MM.1S (cell line): ENCODE data around the gene LITAFD.

Source experiments
- DNase-seq: peaks from one replicate; pipeline ENCODE4 v3.0.0-alpha.2; 2015
- H2AFZ ChIP-seq: fragments of 300-600 bp; sonication (generic); 2 replicates; pipeline ENCODE4 v1.6.0; 2016; ENCODE audit warnings: antibody characterized with exemption, low read length
- H3F3A ChIP-seq: fragments of 300-600 bp; sonication (generic); 2 replicates; pipeline ENCODE4 v1.6.1; 2016; ENCODE audit warnings: mild to moderate bottlenecking, antibody characterized with exemption, low read length, moderate library complexity, mixed read lengths; ENCODE audit not compliant: insufficient read depth
- H3K27ac ChIP-seq: fragments of 300-600 bp; sonication (generic); 2 replicates; pipeline ENCODE4 v1.5.1; 2016; ENCODE audit warnings: mild to moderate bottlenecking, low read length
- H3K27me3 ChIP-seq: fragments of 300-600 bp; sonication (generic); replicated peaks from 2 replicates; pipeline ENCODE4 v1.6.0; 2016; ENCODE audit warnings: low read length; ENCODE audit not compliant: insufficient read depth
- H3K36me3 ChIP-seq: fragments of 300-600 bp; sonication (generic); replicated peaks from 2 replicates; pipeline ENCODE4 v1.6.1; 2016; ENCODE audit warnings: mild to moderate bottlenecking, low read length, mixed read lengths; ENCODE audit not compliant: insufficient read depth
- H3K4me1 ChIP-seq: fragments of 300-600 bp; sonication (generic); 2 replicates; pipeline ENCODE4 v1.6.1; 2016; ENCODE audit warnings: low read length, mixed read lengths
- H3K4me2 ChIP-seq: fragments of 300-600 bp; sonication (generic); 2 replicates; pipeline ENCODE4 v1.6.0; 2016; ENCODE audit warnings: low read depth, low read length
- H3K4me3 ChIP-seq: fragments of 300-600 bp; sonication (generic); 2 replicates; pipeline ENCODE4 v1.5.1; 2016; ENCODE audit warnings: low read length, mixed read lengths
- H3K79me2 ChIP-seq: fragments of 300-600 bp; sonication (generic); 2 replicates; pipeline ENCODE4 v1.6.1; 2016; ENCODE audit warnings: mixed run types, low read length, mixed read lengths
- H3K9ac ChIP-seq: fragments of 300-600 bp; sonication (generic); 2 replicates; pipeline ENCODE4 v1.6.1; 2016; ENCODE audit warnings: low read length, mixed read lengths
- H3K9me2 ChIP-seq: fragments of 300-600 bp; sonication (generic); replicated peaks from 2 replicates; pipeline ENCODE4 v1.6.1; 2016; ENCODE audit warnings: mild to moderate bottlenecking, low read length, mixed read lengths; ENCODE audit not compliant: insufficient read depth
- H3K9me3 ChIP-seq: fragments of 300-600 bp; sonication (generic); replicated peaks from 2 replicates; pipeline ENCODE4 v1.6.1; 2016; ENCODE audit warnings: mild to moderate bottlenecking, low read length, mixed read lengths; ENCODE audit not compliant: insufficient read depth
- H4K20me1 ChIP-seq: fragments of 300-600 bp; sonication (generic); 2 replicates; pipeline ENCODE4 v1.6.1; 2016; ENCODE audit warnings: mild to moderate bottlenecking, low read length, moderate library complexity, mixed read lengths; ENCODE audit not compliant: insufficient read depth
- CTCF ChIP-seq: fragments of 300-600 bp; sonication (generic); IDR thresholded peaks from 2 replicates; pipeline ENCODE4 v1.5.1; 2016; ENCODE audit warnings: antibody characterized with exemption, low read length, mixed read lengths
- EZH2 ChIP-seq: fragments of 300-600 bp; sonication (generic); optimal IDR thresholded peaks from 2 replicates; pipeline ENCODE3; 2017; ENCODE audit warnings: low read depth, mild to moderate bottlenecking, antibody characterized with exemption, low read length, mixed read lengths
- EZH2phosphoT487 ChIP-seq: fragments of 300-600 bp; sonication (generic); IDR thresholded peaks from 2 replicates; pipeline ENCODE4 v1.6.1; 2018; ENCODE audit warnings: antibody characterized with exemption, low read length

The LITAFD gene

GRCh38 chr16:8921347-8921984, 39.3 kb downstream of the LITAFD start:
- Histone ChIP-seq H3K9ac (no peak overlapping the region), H3K4me1 (0 out of 2 replicates have a peak, but pooled peaks cover 4% of the 10 kb centered on the region), H3K4me3 (no peak overlapping the region), H3F3A (0 out of 2 replicates have a peak, but pooled peaks cover 5% of the 10 kb centered on the region), H3K4me2 (no peak overlapping the region), H3K9me3 (no peaks in the 10 kb centered on the region), H3K79me2 (peaks cover 99% of the 10 kb centered on the region), H3K27me3 (no peaks in the 10 kb centered on the region), H3K9me2 (no peaks in the 10 kb centered on the region), H3K36me3 (peaks cover 32% of the 10 kb centered on the region), H2AFZ (no peak overlapping the region), H4K20me1 (peaks cover 38% of the 10 kb centered on the region), H3K27ac (no peak overlapping the region)
- TF ChIP-seq EZH2 (no peak), EZH2phosphoT487 (no peak), CTCF (no peak)
- DNase-seq: no peak

GRCh38 chr16:8923199-8923598, 41.0 kb downstream of the LITAFD start:
- H2AFZ ChIP-seq: no peak overlapping the region
- no peak overlapping the region for H3K9ac ChIP-seq
- peaks cover 27% of the 10 kb centered on the region for H3K36me3 ChIP-seq
- peaks cover 99% of the 10 kb centered on the region for H3K79me2 ChIP-seq
- no peaks in the 10 kb centered on the region for H3K9me3 ChIP-seq
- 0 out of 2 replicates have a peak, but pooled peaks cover 5% of the 10 kb centered on the region for H3F3A ChIP-seq
- H3K4me2 ChIP-seq: no peak overlapping the region
- H3K9me2 ChIP-seq: no peaks in the 10 kb centered on the region
- DNase-seq: no peak
- no peak for TF ChIP-seq CTCF
- TF ChIP-seq EZH2: no peak
- no peak for TF ChIP-seq EZH2phosphoT487
- H3K4me3 ChIP-seq: no peak overlapping the region
- H3K4me1 ChIP-seq: 0 out of 2 replicates have a peak, but pooled peaks cover 4% of the 10 kb centered on the region
- no peaks in the 10 kb centered on the region for H3K27me3 ChIP-seq
- no peak overlapping the region for H3K27ac ChIP-seq
- peaks cover 54% of the 10 kb centered on the region for H4K20me1 ChIP-seq

- Histone ChIP-seq H3K4me2 (no peak overlapping the region), H3K36me3 (peaks cover 29% of the 10 kb centered on the region), H3K79me2 (peaks cover 99% of the 10 kb centered on the region), H3K27ac (no peak overlapping the region), H3F3A (0 out of 2 replicates have a peak, but pooled peaks cover 5% of the 10 kb centered on the region), H2AFZ (no peak overlapping the region), H3K9me3 (no peaks in the 10 kb centered on the region), H3K9me2 (no peaks in the 10 kb centered on the region), H3K4me1 (0 out of 2 replicates have a peak, but pooled peaks cover 4% of the 10 kb centered on the region), H4K20me1 (peaks cover 63% of the 10 kb centered on the region), H3K27me3 (no peaks in the 10 kb centered on the region), H3K4me3 (no peak overlapping the region), H3K9ac (no peak overlapping the region)
- no peak for DNase-seq
- no peak for TF ChIP-seq EZH2phosphoT487
- TF ChIP-seq EZH2: no peak
- no peak for TF ChIP-seq CTCF
These were observed 42.1 kb downstream of the LITAFD start for GRCh38 chr16:8924214-8924613.
